ENCODE data around the gene TMEM108.
A peak's percentile ranks its signal among the peaks of the same experiment; 100 is the strongest.

TMEM108 gene

GRCh38 chr3:133238015-133238414, 199.8 kb downstream of the TMEM108 start:
- DNase-seq = no peak

GRCh38 chr3:133246119-133246518, 207.9 kb downstream of the TMEM108 start:
- DNase-seq = no peak

- no peak for DNase-seq
These were observed 208.6 kb downstream of the TMEM108 start for GRCh38 chr3:133246773-133247172.

- DNase-seq = no peak
These were observed 210.2 kb downstream of the TMEM108 start for GRCh38 chr3:133248389-133248788.

DNA sequence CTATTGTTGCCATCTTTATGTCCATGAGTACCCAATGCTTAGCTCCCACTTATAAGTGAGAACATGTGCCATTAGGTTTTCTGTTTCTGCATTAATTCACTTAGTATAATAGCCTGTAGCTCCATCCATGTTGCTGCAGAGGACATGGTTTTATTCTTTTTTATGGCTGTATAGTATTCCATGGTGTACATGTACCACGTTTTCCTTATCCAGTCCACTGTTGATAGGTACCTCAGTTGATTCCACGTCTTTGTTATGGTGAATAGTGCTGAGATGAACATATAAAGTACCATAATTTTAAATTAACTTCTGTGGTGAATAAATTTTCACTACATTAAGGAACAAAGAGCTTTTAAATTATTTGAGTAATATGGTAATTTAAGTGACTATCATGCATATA, 211.3 kb downstream of the TMEM108 start:
- no peak for DNase-seq

DNA sequence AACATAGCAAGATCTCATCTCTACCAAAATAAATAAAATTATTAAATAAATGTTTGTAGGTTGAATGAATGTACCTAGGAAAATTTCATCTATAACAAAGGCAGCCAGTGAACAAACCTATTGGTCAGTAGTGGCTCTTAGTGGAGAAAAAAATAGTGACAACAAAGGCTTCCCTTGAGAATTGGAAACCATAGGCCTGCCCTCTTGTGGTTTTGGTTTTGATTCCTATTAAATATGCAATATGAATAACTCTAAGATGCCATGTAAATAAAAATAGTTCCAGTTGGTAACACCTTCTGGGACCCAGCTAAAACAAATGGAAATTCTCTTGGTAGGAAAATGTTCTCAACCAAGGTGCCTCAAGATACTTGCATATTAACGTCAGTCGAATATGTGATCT, 216.0 kb downstream of the TMEM108 start:
- DNase-seq = no peak

- DNase-seq = no peak
These were observed 216.5 kb downstream of the TMEM108 start for GRCh38 chr3:133254716-133255115.

GRCh38 chr3:133256787-133257483, 218.7 kb downstream of the TMEM108 start:
- no peak for DNase-seq

GRCh38 chr3:133258358-133258757, 220.2 kb downstream of the TMEM108 start:
- no peak for DNase-seq

GRCh38 chr3:133259767-133260166, 221.6 kb downstream of the TMEM108 start:
- no peak for DNase-seq

DNA sequence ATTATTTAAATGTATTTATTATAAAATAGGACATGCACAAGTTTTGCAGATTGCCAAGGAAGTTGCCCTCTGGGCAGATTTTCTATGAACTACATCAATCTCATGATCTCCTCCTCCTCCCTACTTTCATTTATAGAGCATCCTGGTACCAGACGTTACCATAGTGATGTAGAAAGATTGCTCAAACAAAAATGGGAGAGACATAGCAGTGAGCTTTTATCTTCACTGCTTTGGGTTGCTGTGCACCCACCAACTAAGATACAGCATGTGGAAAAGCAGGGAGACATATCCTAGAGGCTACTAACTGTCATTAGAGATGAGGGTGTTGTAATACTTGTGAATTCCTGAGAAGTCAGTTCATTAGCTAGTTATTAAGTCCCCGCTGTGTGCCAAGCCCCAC, 224.1 kb downstream of the TMEM108 start:
- DNase-seq = no peak

- no peak for DNase-seq
These were observed 226.7 kb downstream of the TMEM108 start for GRCh38 chr3:133264920-133265319.

- DNase-seq = no peak
These were observed 230.5 kb downstream of the TMEM108 start for GRCh38 chr3:133268726-133269134.

DNA sequence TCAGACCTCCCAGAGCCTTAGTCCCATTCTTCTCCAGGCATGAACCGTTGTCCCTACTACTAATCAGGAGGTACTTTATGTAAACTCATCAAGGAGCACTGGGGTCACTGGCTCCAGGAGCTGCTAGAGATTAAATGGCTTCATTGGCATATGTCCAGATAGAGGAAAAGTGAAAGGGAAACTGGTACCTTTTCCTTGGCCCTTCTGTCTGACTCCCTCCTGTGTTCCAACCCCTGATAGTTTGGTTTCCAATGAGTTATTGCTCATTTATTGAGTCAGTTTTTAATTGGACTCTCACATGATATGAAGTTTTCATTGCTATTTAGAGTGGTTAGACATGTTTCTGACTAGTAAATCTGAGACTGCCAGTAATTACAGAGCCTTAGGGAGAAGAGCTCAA, 231.2 kb downstream of the TMEM108 start:
- no peak for DNase-seq

GRCh38 chr3:133270631-133271030, 232.4 kb downstream of the TMEM108 start:
- DNase-seq = no peak

DNA sequence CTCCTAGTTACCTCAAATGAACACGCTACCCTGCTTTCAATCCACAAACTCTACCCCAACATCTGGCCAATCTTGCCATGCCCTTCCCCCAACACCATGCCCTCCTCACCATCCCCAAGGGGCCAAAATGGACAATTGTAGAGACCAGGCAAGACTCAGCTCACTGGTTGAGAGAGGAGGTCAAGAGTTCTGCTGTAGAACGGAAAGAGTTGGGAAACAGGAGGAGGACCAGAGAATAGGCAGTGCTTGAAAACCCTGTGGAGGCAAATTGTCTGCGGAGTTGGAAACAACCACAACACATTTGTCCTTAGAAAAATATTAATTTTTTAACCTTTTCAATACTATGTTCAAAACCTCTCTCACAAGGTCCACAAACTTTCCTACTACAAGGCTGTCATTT, 232.9 kb downstream of the TMEM108 start:
- no peak for DNase-seq

- no peak for DNase-seq
These were observed 233.3 kb downstream of the TMEM108 start for GRCh38 chr3:133271539-133271938.

DNA sequence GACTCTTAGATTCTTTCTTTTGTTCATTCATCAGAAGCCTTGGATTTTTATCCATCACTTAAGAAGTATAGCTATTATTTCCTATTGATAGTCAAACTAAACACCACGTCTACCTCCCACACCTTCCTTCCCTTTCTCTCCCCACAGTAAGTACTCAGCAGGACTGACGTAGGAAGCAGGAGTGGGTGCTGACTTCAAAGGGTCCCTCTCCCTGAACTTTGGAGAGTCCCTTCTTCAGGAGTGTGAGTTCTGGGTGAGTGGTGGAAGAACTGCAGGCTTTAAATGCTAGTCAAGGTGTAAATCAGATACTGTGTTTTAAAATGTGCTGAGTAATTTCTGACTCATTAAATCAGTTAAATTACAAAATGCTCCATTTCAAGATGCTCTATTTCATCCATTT, 235.2 kb downstream of the TMEM108 start:
- no peak for DNase-seq

- no peak for DNase-seq
These were observed 236.3 kb downstream of the TMEM108 start for GRCh38 chr3:133274477-133274876.

- DNase-seq = peak; percentile 33 to 40
These were observed 238.4 kb downstream of the TMEM108 start for GRCh38 chr3:133276594-133276993.

DNA sequence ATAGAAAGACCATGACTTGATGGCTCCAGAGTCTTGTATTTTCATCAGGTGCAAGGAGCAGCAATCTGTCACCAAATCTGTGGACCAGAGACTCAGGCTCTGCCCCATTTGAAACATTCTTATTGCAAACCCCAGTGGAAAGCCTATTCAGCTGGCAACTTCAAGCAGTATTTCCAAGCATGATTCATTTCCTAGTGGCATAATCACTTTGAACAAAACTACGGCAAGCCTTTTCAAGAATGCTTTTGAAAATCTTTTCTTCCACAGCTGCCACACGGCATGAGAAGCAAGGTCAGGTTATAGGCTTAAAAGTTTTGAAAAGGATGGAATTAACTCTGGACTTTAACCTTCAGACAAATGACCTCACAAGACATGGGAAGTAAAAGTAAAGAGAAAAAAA, 239.6 kb downstream of the TMEM108 start:
- no peak for DNase-seq

GRCh38 chr3:133278260-133279043, 240.3 kb downstream of the TMEM108 start:
- no peak for DNase-seq

DNA sequence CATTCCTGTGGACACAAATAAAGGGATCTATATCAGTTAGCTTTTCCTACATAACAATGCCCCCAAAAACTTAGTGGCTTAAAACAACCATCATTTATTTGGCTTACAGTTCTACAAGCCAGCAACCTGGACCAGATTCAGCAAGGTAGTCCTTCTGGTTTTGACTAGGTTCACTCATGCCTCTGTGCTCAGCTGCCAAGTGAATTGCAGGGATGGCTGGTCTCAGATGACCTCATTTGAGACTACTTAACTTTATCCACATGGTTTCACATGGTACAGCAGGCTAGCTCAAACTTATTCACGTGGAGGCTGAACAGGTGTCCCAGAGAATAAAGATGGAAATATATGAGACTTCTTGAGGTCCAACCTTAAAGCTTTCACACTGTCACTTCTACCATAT, 242.4 kb downstream of the TMEM108 start:
- DNase-seq = no peak

GRCh38 chr3:133282236-133282635, 244.0 kb downstream of the TMEM108 start:
- DNase-seq = no peak
